ENCODE results near the gene XPO6.
A peak's percentile ranks its signal among the peaks of the same experiment; 100 is the strongest.

Gene XPO6

DNA sequence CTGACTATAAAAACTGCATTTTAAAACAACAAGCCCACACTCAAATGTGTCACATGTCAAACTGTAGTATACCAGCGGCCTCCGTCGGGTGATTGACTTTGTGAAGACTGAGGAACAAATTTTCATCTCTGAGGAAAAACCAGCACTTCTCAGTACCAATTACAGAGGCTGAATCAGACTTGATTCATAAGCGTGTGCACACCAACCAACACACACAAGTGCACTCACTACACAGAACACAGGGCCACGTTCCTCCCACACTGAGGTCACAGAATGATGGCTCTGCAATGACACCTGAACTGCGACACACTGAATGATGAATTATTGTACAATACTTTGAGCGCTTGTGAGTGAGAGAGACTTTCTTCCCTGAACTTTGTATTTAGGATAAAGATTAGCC lies 29.6 kb downstream of the XPO6 start:
- peak; percentile 68 to 73 for DNase-seq

DNA sequence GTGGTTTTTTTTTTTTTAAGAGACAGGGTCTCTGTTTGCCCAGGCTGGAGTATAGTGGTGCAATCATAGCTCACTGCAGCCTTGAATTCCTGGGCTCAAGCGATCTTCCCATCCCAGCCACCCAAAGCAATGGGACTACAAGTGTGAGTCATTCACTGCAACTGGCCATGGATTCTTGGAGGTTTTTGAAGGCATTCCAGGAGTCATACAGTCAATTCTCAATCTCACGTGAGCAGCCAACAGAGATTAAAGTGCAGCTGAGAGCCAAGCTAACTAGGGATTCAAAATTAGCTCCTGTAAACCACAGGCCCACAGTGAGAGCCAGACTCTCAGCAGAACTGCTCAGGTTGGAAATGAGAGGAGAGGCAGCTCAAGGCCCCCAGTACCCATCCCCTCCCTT lies 30.2 kb downstream of the XPO6 start:
- DNase-seq, result no peak

DNA sequence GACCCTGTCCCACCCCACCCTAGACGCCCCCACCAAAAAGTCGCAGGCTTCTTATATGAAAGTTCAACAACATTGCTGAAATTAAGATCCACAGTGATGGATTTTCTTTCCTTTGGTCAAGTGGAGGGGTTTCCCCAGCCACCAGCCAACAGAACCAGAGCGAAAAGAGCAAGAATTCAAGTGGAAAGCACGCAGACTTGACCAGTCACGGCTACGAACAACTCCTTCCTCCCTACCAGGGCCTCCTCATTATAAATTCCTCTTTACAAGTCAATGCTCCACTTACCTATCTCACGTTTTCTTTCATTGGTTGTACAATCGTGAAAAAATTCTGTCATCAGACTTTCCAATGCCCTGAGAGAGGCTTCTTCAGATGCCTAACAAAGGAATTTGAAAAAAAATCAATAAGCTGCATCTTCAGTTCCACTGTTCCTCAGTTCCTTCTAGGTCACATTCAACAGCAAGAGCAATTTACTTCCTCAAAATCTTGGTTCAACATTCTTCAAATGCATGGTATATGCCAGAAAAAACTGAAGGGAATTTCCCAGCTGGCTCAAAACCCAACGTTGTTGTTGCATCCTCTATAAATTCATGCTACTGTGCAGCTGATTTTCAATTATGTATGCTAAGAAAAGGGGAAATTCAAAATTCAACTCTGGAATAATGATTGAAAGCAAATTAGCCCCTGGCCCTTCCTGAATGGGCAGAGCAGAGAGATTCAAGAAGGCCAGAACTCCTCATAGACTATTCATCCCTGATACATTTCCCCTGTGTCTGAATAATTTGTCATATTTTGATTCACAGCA lies 30.9 kb downstream of the XPO6 start:
- no peak for DNase-seq

- DNase-seq, result no peak
Observed at GRCh38 chr16:28179354-28179753, 32.4 kb downstream of the XPO6 start.

- DNase-seq, result no peak
Observed at GRCh38 chr16:28175715-28176114, 36.0 kb downstream of the XPO6 start.

GRCh38 chr16:28172336-28172735 lies 39.4 kb downstream of the XPO6 start:
- no peak for DNase-seq

DNA sequence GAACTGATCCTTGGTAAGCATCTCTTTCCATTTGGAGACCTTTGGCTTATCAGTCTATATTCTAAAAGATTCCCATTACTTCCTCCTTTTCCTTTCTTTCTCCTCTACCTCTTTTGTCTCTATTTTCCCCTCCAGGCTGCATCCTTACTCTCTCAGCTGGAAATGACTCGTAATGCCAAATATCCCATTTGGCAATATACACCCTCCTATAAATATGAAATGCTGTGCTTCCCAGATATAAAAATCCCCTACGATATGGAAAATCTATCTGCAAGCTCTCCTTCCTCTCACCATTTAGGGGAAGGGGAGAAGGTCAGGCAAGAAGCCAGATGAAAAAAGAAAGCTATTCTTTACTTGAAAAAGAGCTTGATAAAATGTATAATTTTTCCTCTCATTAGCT lies 39.9 kb downstream of the XPO6 start:
- DNase-seq, result no peak

- DNase-seq, result peak in 1 of 2 experiments; percentile 40
Observed at GRCh38 chr16:28168991-28169554, 42.7 kb downstream of the XPO6 start.

DNA sequence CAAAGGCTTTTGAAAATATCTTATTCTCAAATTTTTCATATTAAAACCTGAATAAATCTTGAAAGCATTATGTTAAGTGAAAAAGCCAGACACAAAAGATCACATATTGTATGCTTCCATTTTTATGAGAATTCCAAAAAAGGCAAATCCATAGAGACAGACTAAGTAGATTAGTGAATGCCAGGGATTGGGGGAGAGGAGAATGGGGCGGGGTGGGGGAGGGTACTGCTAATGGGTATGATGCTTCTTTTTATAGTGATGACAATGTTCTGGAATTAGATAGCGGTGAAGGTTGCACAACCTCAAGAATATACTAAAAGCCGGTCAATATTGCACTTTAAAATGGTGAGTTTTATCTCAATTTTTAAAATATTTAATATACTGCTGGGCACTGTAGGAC lies 44.0 kb downstream of the XPO6 start:
- DNase-seq, result no peak

GRCh38 chr16:28167221-28167620 lies 44.5 kb downstream of the XPO6 start:
- DNase-seq, result no peak

- DNase-seq, result peak in 1 of 2 experiments; percentile 43
Observed at GRCh38 chr16:28166394-28167208, 45.2 kb downstream of the XPO6 start.

DNA sequence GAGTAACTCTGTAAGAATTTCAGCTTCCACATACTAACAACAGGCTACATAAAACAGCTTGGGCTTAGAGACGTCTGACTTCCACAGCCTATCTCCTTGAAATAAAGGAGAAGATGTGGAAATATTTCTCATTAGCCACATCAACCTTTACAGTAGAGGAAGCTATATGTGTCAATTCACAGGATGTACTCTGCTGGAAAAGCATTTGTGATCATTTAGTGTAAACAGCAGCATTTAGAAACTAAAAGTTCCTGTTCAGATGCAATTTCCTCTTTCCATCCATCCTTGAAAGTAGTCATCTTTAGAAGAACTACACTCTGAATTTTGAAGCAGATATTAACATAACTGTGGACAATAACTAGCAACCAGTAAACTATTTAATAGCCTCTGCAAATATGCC lies 46.2 kb downstream of the XPO6 start:
- no peak for DNase-seq

DNA sequence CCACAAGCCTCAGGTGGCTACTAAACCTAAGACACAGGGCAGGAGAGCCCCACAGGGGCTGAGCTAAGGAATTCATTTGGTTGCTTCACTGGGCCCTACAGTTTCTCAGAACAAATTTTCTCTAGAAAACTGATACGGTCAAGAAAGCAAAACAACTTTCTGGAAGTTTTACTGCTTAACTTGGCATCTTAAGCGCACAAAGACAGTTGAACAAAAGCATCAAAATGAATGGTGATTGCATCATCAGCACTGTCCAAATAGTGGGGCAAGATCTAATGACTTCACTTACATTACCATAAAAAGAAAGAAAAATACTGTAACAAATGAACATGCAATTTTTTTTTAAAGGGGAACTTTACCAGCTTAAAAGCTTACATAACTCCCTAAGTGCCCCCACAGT lies 47.6 kb downstream of the XPO6 start:
- DNase-seq, result no peak

DNA sequence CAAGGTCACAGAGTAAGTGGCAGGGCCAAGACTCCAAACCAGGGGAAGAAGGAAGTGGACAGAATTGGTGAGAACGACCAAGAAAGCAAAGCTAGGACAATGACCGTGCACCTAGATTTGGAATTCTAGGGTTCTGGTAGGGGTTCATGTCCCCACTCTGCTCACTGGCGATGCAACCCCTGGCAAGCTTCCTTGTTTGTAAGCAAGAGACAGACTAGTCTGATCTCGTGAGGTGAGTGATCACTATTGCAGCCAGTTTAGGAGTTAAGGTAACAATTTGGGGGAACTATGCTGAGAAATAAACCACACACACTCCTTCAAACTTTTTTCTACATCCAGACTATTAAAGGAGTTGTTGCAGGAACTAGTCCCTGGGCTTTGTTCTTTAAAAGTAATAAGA lies 48.1 kb downstream of the XPO6 start:
- DNase-seq, result no peak

DNA sequence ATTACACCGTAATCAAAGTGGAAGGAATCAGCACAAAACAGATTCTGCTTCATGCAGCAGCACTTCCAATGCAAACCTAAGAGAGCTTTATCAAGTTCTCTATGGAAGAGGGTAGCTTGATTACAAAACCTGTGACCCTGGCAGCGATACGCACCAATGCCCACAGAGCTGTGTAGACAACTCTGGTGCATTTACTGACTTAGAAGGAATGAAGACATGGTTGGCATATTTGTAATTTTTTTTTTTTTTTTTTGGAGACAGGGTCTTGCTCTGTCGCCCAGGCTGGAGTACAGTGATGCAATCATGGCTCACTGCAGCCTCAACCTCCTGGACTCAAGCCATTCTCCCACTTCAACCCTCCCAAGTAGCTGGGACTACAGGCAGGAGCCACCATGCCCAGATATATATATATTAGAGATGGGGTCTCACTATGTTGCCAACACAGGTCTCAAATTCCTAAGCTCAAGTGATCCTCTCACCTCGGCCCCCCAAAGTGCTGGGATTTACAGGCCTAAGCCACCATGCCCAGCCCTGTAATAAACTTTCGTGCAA lies 49.4 kb downstream of the XPO6 start:
- DNase-seq, result no peak

- no peak for DNase-seq
Observed at GRCh38 chr16:28161626-28162025, 50.1 kb downstream of the XPO6 start.

- DNase-seq, result no peak
Observed at GRCh38 chr16:28158136-28158535, 53.6 kb downstream of the XPO6 start.

DNA sequence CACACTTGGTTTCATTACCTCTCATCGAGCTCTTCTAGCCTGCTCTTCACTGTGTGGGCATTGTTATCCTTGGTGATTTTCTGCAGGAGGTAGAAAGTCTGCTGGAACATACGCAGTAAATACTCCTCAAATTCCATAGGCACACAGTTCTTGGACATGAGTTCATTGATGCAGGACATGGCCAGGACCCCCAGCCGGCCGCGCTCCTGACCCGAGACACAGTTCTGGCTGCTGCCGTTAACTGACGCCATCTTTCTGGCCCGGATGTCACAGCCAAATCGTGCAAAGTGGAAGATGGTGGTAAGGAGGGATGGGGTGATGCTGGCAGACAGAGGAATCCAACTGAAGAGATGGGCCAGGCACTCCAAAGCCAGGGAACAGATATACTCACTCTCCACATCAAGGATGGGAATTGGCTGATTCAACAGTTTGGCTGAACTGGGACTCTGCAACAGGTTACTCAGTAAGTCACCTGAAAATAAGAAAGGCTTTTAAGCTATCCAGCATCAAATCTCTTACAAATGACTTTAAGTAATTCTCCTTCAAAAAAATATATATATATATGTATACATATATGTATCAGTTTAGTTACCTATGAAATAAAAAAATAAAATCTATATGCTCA lies 55.6 kb downstream of the XPO6 start:
- no peak for DNase-seq

DNA sequence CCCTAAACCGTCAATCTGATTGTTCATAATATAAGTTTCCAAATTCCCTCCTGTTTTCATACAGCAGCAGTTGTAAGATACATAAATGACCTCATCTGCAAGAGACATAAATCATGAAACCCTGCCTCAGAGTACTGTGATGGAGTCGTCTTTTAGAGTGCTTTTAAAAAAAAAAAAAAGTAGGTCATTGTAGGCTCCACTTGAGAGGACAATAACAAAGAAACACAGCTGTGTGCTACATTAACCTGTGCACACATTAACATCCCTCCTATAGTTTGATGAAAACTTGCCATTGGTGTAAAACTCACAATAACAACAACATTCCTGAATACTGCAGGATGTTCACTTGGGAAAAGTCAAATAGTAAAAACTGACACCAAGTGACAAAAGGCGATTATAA lies 56.5 kb downstream of the XPO6 start:
- DNase-seq, result no peak

GRCh38 chr16:28151180-28151579 lies 60.6 kb downstream of the XPO6 start:
- no peak for DNase-seq

GRCh38 chr16:28149011-28149888 lies 62.5 kb downstream of the XPO6 start:
- no peak for DNase-seq

DNA sequence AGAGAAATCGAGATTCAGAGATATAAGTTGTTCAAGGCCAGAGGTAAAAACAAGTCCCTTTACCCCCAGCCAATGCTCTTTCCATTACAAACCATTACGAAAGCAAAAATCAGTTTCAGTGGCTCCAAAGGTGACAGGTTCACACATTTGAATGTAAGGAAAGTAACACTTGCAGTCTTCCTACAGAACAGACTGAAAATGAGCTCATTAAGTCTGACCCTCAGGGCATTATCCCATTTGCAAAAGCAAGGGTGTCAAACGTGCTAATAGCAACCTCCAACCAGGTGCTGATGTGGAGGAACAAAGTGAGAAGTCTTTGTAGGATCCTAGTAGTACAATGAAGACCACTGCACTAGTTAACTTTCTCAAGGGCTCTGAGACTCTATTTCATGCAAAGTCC lies 65.2 kb downstream of the XPO6 start:
- no peak for DNase-seq
